Heart left ventricle (tissue), 13 donors: ENCODE results near the gene MPV17L2.

Source experiments
- CTCF ChIP-seq, 12 donors: fragments of 200-600 bp; sonication (generic) in 4 of 12; IDR thresholded peaks; one replicate each; pipeline versions ENCODE4 v1.5.0 to v1.8.0; 2018 to 2022; ENCODE audit warnings: antibody characterized with exemption in 12 of 12, mild to moderate bottlenecking in 5 of 12
- POLR2A ChIP-seq, 2 donors: fragments of 450-650 bp; IDR thresholded peaks; one replicate each; pipeline ENCODE4 v1.6.1; 2017; ENCODE audit warnings: antibody characterized with exemption in 2 of 2, mild to moderate bottlenecking in 2 of 2, moderate library complexity in 2 of 2
- donor health status: ischemic (EF 13 %, LVEDD 7.1; RV severe dilation, severe dysfunction).
- donor health status: DM: no; HTN: yes; CAD: no.
- donor health status: DM: no; HTN: no; CAD: no.
- donor health status: ischemic (EF 25% LVEDD 6.9; RV normal size, moderate dysfunction).
- donor health status: ischemic (EF 25% LVEDD 5.7; RV mildly dilated, moderate dysfunction).
- donor health status: ischemic (EF 35%, LVEDD 5.7; RV mildly dilated, moderate dysfunction).
- donor health status: nonischemic (EF 11% LVEDD 7.7; RV severe dilation, severe dysfunction).
- donor health status: DM: yes; HTN: yes; CAD: no.
- donor health status: PGD.
- donor health status: ischemic (EF 29% LVEDD 5.4; RV normal size, mild dysfunction).
- donor health status: nonischemic (EF 23%, LVEDD 6.1; RV moderate dilation, normal function).

GRCh38 chr19:18229474-18229873, 36.5 kb downstream of the MPV17L2 start:
- TF ChIP-seq CTCF (IDR thresholded peaks at IDR 0.05) (peak in 9 of 12 donors; percentile 12 to 41 (median 31)), POLR2A (IDR thresholded peaks at IDR 0.05) (no peak)
